ENCODE data around the gene NDUFAF3. TPM values are rescaled to one million over a fixed set of nuclear protein-coding genes. Genes with fewer than 3 reads are reported as not detected.

The NDUFAF3 gene
- total RNA-seq, 3 donors from 2014 or later: 138 to 155 (median 147) TPM

- ATAC-seq (no peak), DNase-seq (no peak)
- H3K27me3 Mint-ChIP-seq (ENCODE audit: low read depth): no peaks in the 10 kb centered on the region
- peaks cover 30% of the 10 kb centered on the region for H3K4me1 Mint-ChIP-seq (ENCODE audit: low read depth)
- H3K4me3 Mint-ChIP-seq: no peak overlapping the region
- H3K9me3 Mint-ChIP-seq: no peaks in the 10 kb centered on the region
- peaks cover 44% of the 10 kb centered on the region for H3K36me3 Mint-ChIP-seq (ENCODE audit: insufficient read depth)
Observed at GRCh38 chr3:49030321-49030720, 8.4 kb downstream of the NDUFAF3 start.

GRCh38 chr3:49032646-49033304 is 10.9 kb downstream of the NDUFAF3 start:
- peaks cover 37% of the 10 kb centered on the region for H3K36me3 Mint-ChIP-seq (ENCODE audit: insufficient read depth)
- H3K9me3 Mint-ChIP-seq: no peaks in the 10 kb centered on the region
- DNase-seq (no peak), ATAC-seq (no peak)
- H3K4me3 Mint-ChIP-seq: no peak overlapping the region
- no peaks in the 10 kb centered on the region for H3K27me3 Mint-ChIP-seq (ENCODE audit: low read depth)
- peaks cover 15% of the 10 kb centered on the region for H3K4me1 Mint-ChIP-seq (ENCODE audit: low read depth)

GRCh38 chr3:49034650-49035049 is 12.7 kb downstream of the NDUFAF3 start:
- ATAC-seq: no peak
- H3K27me3 Mint-ChIP-seq (ENCODE audit: low read depth): no peaks in the 10 kb centered on the region

GRCh38 chr3:49035281-49035680 is 13.4 kb downstream of the NDUFAF3 start:
- no peaks in the 10 kb centered on the region for H3K27me3 Mint-ChIP-seq (ENCODE audit: low read depth)
- H3K9me3 Mint-ChIP-seq: no peaks in the 10 kb centered on the region
- H3K4me1 Mint-ChIP-seq (ENCODE audit: low read depth): no peaks in the 10 kb centered on the region
- H3K4me3 Mint-ChIP-seq: no peak overlapping the region
- DNase-seq (no peak), ATAC-seq (no peak)
- peaks cover 30% of the 10 kb centered on the region for H3K36me3 Mint-ChIP-seq (ENCODE audit: insufficient read depth)

More at GRCh38 chr3:49034650-49035049, 12.7 kb downstream of the NDUFAF3 start:
- Mint-ChIP-seq H3K4me3 (no peak overlapping the region), H3K4me1 (ENCODE audit: low read depth) (peaks cover under 1% of the 10 kb centered on the region), H3K36me3 (ENCODE audit: insufficient read depth) (peaks cover 26% of the 10 kb centered on the region), H3K9me3 (no peaks in the 10 kb centered on the region)
- no peak for DNase-seq

- Mint-ChIP-seq H3K4me3 (no peak overlapping the region), H3K4me1 (ENCODE audit: low read depth) (peaks cover 14% of the 10 kb centered on the region), H3K36me3 (ENCODE audit: insufficient read depth) (peaks cover 29% of the 10 kb centered on the region)
Observed at GRCh38 chr3:49053543-49053942, 31.6 kb downstream of the NDUFAF3 start.

GRCh38 chr3:49054344-49054862 is 32.5 kb downstream of the NDUFAF3 start:
- no peaks in the 10 kb centered on the region for H3K27me3 Mint-ChIP-seq (ENCODE audit: low read depth)
- DNase-seq (no peak), ATAC-seq (no peak)
- H3K36me3 Mint-ChIP-seq (ENCODE audit: insufficient read depth): peaks cover 29% of the 10 kb centered on the region
- H3K4me1 Mint-ChIP-seq (ENCODE audit: low read depth): peaks cover 14% of the 10 kb centered on the region
- no peaks in the 10 kb centered on the region for H3K9me3 Mint-ChIP-seq
- H3K4me3 Mint-ChIP-seq: no peak overlapping the region

More at GRCh38 chr3:49053543-49053942, 31.6 kb downstream of the NDUFAF3 start:
- no peaks in the 10 kb centered on the region for H3K27me3 Mint-ChIP-seq (ENCODE audit: low read depth)
- no peaks in the 10 kb centered on the region for H3K9me3 Mint-ChIP-seq
- ATAC-seq: no peak
- no peak for DNase-seq

GRCh38 chr3:49057268-49057667 is 35.3 kb downstream of the NDUFAF3 start:
- DNase-seq (no peak), ATAC-seq (no peak)
- Mint-ChIP-seq H3K36me3 (ENCODE audit: insufficient read depth) (peaks cover 19% of the 10 kb centered on the region), H3K27me3 (ENCODE audit: low read depth) (no peaks in the 10 kb centered on the region), H3K4me1 (ENCODE audit: low read depth) (peaks cover 3% of the 10 kb centered on the region), H3K9me3 (no peaks in the 10 kb centered on the region), H3K4me3 (no peak overlapping the region)

- no peaks in the 10 kb centered on the region for H3K9me3 Mint-ChIP-seq
- no peaks in the 10 kb centered on the region for H3K27me3 Mint-ChIP-seq (ENCODE audit: low read depth)
Observed at GRCh38 chr3:49058011-49058410, 36.1 kb downstream of the NDUFAF3 start.

More at GRCh38 chr3:49058011-49058410, 36.1 kb downstream of the NDUFAF3 start:
- H3K36me3 Mint-ChIP-seq (ENCODE audit: insufficient read depth): peaks cover 15% of the 10 kb centered on the region
- ATAC-seq (no peak), DNase-seq (no peak)
- no peak overlapping the region for H3K4me3 Mint-ChIP-seq
- no peaks in the 10 kb centered on the region for H3K4me1 Mint-ChIP-seq (ENCODE audit: low read depth)

Other genes starting within 250 kb of the NDUFAF3 start
- gene PRKAR2A, start 174.2 kb upstream of the NDUFAF3 start, total RNA-seq: 10 to 100 TPM; 60.7 to 75.9 (median 70.7) TPM
- gene SLC25A20, start 123.2 kb upstream of the NDUFAF3 start, total RNA-seq: 10 to 100 TPM; 13.9 to 19.0 (median 17.5) TPM
- gene ARIH2, start 103.3 kb upstream of the NDUFAF3 start, total RNA-seq: 100 to 1,000 TPM; 144 to 161 (median 146) TPM
- 10 to 100 TPM; 25.7 to 28.2 (median 26.3) TPM for gene P4HTM, start 31.9 kb upstream of the NDUFAF3 start, total RNA-seq
- 100 to 1,000 TPM; 147 to 163 (median 155) TPM for gene WDR6, start 14.7 kb upstream of the NDUFAF3 start, total RNA-seq
- gene DALRD3, start 3.5 kb upstream of the NDUFAF3 start, total RNA-seq: 10 to 100 TPM; 23.9 to 32.3 (median 25.4) TPM
- 100 to 1,000 TPM; 664 to 769 (median 721) TPM for gene IMPDH2, start 7.3 kb downstream of the NDUFAF3 start, total RNA-seq
- gene QRICH1, start 72.0 kb downstream of the NDUFAF3 start, total RNA-seq: 100 to 1,000 TPM; 109 to 131 (median 114) TPM
- gene QARS1, start 82.6 kb downstream of the NDUFAF3 start, total RNA-seq: 100 to 1,000 TPM; 216 to 228 (median 228) TPM
- gene USP19, start 98.7 kb downstream of the NDUFAF3 start, total RNA-seq: 10 to 100 TPM; 68.2 to 75.9 (median 75.1) TPM
- gene LAMB2, start 110.9 kb downstream of the NDUFAF3 start, total RNA-seq: 1 to 10 TPM; 1.6 to 2.4 (median 2.0) TPM
- 10 to 100 TPM; 24.8 to 29.2 (median 27.0) TPM for gene CCDC71, start 144.2 kb downstream of the NDUFAF3 start, total RNA-seq
- 1 to 10 TPM; 2.6 to 3.6 (median 3.5) TPM for gene KLHDC8B, start 149.5 kb downstream of the NDUFAF3 start, total RNA-seq

Measured in activated T-cell treated with anti-CD3 and anti-CD28 coated beads, Interleukin-2, amount 50 U/mL, for 4 hours (primary cell).